HUDEP-2 (cell line): Measurements from ENCODE around the gene TWIST2.

Source experiments
- DNase-seq, 76 experiments: peaks; one replicate each; lab custom pipeline; 2025; ENCODE audit not compliant: unreplicated experiment in 76 of 76; lab: John Stamatoyannopoulos, UW

Gene TWIST2

DNA sequence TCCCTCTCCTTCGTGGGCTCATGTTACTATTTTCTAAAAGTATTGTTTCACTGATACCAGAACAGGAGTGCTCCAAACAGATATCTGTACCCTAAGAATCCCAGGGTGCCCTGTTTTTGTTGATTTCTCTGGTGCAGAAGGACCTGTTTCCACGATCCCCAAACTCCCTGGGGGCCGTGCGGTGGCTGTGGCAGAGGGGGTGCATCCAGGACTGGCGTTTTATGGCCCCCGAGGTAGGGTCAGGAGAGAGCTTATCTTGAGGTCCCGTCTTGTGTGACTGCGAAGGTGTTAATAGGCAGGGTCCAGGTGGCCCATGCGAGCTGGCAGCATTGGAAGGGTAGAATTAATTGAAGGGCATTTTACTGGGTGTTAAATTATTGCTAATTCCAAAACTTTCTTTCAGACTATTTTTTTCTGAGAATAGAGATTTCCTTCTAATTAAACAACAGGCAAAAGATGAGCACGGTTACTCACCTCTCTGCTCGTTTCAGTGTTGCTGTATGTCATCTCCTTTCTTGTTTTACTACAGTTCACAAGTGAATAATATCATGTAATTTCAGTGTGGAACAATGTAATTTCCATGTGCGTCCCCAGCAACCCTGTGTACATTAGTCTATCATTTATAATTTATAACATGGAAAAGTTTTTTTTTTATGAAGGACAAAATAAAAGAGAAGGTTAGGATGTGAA is 8.2 kb downstream of the TWIST2 start:
- DNase-seq, result no peak

DNA sequence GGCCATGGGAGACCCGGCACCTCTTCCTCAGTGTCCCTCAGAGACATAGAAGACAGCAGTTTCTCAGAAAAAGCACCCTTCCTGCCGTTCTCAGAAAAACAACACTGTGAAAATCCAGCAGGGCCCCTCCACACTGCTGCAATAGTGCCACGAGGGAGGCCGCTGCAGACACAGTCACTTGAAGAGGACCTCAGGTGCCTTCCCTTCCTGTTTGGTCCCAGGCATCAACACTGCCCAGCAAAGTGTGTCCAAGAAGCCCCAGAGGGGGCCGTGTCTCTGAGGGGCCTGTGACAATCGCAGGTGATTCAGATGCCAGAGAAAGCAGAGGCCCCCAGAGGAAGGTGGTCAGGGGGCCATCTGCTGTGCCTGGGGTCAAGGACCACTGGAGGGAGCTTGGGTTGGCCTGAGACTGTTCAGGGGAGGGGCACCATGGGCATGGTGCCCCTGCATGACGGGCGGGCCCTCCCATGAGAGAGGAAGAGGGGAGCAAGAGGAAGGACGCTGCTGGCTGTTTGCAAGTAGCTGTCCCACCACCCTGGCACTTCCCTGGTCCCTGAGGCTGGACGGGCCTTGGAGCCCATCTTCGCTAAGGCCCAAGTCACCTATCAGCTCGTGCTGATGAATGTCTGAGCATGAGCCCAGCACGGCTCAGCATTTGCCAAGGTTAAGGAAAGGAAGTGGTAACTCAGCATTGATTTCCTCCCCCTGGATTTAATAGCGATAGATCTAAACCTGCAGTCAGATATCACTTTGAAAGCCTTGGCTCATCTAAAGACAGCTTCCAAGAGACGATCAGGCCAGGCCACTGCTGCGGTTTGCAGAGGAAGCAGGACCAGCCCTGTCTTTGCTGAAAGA is 9.1 kb downstream of the TWIST2 start:
- no peak for DNase-seq

DNA sequence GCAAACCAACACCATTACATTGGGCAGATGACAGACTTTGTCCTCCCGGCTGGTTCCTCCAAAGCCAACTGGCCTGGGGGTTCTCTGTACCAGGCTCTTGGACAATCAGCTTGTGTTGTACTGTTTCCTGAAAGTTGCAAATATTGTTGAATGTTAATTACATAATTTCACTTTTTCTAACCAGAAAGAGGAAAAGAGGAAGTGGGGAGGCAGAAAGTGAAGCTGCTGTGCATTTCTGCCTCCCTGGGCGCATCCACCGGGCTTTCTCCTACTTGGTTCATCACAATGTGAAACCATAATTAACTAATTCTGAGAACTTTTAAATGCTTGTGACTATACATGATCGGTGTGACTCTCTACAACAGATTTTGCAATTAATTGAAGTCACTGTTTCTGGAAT is 10.1 kb downstream of the TWIST2 start:
- DNase-seq, result no peak

DNA sequence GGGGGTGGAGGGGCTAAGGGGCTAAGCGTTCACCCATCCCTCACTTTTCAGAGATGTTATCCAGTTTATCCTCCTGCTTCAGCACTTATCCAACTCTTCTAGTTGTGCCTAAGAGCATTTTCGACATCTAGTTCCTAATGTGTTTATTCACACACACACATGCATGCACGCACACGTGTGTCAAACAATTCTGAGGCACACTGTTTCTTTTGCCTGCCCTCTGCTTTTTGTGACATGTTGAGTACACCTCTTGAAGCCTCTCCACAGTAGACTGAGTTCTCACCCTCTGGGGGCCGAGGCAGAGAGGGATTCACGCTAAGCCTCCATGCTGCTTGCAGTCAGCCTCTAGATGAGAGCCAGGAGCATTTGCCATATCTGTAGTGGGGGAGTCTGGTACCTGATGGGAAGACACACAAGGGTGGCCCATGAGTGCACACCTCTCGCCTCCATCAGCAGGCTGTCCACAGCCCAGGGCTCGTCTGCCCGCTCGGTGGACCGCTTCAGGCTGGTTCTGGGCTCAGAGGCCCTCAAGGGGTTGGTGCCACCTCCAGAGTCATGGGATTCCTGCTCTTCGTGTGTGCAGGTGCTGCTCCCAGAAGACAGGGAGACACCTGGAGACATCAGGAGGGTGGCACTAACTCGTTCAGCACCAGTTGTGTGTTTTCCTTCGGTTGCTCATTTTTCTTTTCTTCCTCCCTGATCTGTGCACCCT is 11.9 kb downstream of the TWIST2 start:
- no peak for DNase-seq

DNA sequence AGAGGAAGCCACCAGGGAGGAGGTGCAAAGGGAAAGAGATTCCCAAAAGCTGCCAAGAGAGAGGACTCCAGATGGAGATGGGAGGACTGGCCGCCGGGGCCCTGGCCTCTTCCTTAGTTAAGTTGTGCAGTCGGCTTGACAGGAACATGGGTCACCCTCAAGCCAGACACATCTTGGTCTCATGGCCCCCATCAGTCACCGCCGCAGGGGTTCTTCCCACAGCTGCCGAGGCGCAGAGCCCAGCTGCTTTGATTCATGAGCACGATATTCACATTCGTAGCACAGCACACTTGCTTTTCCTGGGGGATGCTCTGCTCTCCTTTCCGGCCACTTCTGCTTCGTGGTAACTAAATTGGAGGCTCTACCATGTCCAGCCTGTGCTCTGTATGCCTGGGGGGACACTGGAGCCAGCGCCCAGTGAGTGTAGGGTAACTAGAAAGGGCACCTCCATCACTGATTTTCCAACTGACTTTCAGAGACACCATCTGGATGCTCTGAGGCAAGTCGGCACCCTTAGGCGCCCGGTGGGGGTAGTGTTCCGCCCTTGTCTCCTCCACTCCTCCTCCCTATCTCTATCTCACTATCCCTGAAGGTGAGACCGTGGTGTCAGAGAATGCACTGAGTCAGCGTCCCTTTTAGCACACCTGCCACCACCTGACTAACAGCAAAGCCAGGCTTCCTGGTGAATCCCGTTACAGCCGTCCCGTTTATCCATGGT is 13.3 kb downstream of the TWIST2 start:
- DNase-seq, result no peak

DNA sequence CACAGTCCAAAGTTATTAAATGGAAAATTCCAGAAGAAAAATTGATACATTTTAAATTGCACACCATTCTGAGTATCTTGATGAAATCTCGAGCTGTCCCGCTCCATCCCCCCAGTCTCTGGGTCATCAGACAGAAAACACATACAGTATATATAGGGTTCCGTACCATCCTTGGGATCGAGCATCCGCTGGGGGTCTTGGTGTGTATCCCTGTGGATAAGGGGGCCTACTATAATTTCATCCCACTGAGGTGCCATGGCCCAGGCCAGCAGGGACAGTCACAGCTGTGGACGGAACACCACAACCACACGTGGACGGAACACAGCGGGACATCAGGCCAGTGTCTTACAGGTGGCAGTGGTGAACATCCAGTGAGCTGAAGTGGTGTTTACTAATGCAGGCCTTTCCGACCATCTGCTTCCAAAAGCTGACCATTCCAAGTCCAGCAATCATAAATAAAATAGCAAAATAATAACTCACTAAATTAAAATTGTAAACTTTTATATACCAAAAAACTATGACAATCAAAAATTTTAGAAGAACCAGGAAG is 14.0 kb downstream of the TWIST2 start:
- DNase-seq, result no peak

DNA sequence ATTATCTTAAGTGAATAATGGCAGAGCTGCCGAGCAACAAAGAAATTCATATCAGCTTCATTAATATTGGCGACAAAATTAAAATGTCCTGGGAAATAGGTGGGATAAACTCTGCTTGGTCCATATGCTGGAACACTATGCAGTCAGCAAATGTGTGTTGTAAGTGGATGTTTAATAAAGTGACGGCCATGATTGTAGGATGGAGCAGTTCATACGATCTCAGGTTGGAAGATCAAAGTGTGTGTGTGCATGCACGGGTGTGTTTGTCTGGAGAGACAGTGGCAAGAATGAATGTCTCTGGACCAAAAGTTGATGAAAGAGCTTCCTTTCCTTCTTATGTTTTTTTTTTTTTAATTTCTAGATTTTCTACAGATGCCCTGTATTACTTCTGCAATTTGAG is 14.8 kb downstream of the TWIST2 start:
- DNase-seq, result no peak

DNA sequence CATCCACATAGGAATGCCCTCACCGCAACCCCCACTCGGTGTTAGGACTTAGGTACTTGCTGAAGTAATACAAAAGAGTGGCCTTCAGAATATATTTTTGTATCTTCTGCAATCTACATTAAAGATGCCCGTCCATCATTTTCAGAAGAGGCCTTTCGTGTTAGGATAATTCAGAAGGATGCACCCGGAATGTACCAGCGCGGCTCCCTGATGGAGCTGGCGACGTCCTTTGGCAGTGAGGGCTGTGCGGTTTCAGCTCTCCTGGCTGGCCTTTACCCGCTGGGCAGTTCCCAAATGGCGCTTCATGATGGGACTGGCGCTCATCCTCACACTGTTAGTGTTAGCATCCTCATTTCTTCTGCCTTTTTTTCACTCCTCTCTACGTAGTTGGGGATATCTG is 15.3 kb downstream of the TWIST2 start:
- DNase-seq, result no peak

DNA sequence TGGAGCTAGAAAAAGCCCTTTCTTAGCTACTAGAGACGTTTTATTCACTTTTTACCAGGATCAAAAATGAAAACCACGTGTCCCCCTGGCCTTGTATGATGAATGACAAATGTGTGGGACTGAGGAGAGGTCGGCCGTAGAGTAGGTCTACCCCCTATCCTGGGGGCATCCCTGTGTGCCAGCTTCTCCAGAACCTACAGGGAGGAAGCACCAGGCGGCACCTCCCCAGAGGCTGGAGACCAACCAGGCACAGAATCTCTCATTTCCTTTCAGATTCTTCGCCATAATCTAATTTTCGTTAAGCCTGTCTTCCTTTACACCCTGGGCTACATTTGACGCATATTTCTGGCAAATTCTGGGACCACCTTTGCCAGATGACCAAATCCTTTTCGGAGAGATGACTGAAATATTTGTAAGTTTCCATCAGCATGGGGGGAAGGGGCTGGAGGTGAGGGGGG is 15.9 kb downstream of the TWIST2 start:
- no peak for DNase-seq

DNA sequence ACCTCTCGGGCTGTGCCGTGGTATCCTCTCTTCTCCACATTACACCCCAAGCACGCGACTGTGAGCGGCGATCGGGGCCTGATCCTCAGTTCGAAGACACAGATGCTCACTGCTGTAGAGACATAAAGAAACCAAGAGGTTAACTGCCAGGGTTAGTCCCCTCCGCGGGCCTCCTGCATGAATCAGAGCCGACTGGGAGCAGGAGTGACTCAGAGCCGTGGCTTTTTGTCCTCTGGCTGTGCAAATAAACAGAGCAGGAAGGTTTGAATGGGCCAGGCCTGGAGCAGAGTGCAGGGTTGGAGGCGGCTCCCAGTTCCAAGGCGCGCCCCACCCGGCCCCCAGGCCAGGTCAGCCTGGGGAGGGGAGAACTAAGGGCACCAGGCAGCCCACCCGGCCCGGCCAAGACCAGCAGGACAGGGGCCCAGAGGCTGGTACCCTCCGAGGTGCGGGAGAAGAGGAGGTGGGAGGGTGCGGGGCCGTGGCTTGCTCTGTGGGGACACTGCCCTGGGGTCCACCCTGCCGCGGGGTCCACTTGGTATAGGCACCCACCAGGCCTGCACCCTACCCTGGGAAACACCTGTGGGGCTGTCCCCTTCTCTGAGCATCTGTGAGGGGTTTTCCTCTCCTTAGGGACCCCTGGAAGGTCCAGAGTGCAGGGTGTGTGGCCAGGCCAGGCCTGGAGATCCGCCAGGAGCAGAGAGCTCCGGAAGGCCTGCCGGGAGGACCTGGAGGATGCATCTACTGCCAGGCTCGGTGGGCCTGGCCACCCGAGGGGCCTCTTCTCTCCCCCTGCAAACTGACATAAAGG is 16.5 kb downstream of the TWIST2 start:
- no peak for DNase-seq

DNA sequence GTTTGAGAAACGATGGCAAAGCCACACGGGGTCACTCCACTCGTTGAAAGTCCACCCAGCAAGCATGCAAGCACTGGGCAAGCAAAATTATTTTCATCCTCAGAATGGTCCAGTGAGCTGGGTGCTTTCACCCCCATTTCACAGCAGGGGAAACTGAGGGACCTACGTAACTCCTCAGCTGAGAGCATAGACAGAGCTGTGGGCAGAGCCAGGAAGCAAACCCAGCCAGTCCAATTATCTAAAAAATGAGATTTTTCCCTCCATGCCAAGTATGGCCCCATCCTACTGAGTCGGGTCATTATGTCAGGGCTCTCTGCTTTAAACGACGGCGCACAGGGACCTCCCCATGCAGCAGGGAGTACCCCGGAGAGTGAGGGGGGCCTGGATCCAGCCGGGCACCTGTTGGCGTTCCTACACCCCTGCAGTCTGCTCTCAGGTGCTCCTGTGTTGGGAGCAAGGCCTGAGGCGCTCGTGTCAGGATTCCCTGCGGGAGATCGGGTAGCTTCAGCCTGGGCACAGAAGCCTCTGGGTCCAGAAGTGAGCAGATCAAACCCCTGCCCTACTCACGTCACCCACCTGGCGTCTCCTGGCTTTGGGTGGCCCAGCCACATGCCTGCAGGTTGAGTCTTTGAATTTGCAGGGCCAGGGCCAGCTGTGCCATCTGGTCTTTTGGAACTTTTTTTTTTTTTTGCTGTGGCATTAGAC is 17.3 kb downstream of the TWIST2 start:
- DNase-seq, result no peak

DNA sequence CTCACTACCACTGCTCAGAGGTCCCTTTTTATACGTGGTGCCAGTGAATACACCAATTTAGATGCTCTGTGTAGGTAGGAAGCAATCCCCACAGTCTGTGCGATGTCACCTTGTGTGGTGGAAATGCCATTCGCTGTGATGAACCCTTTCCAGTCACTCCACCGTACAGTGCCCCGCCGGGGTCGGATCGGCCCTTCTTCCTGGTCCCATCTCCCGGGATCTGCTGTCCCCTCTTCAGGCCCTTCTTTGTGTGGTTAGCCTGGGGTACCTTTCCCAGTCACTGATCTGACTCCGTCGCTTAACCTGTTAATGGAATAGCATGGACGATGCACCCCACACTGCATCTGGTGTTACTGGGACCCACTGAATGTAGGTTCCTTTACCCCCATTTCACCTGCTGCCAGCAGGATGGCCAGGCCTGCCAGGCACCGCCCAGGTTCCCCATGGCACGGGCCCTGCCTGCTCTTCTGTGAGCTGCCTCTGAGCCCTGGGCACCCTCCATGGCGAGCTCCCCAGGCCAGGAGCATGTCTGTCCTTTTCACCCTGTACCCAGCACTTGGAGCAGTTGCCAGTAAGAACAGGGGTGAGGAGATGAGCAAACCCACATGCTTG is 18.0 kb downstream of the TWIST2 start:
- DNase-seq, result no peak

DNA sequence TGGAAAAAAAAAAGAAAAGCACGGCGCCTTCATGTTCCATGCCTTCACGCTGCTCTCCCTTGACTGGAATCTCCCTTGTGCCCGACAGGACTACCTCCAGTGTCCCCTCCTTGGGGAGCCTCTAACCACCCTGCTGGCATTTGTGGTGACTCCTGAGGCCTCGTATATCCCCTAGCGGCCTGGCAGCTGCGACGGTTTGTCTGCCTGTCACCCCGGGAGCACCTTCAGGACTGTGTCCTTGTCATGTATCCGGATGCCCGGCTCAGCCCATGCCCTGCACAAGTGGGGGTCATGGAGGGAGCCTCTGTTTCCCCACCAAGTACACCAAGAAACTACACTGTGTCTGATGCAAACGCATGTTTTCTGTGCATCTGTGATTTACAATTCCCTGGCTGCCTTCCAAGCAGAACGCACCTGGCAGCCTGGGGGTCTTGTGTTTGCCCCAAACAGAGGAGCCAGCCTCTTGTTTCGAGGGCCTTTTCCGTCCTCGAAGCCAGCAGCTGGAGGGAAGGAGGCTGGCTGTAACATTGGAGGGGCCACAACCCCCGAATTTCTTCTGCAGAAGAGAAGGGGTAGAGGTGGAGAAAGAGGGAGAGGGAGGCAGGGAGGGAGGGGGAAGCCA is 18.9 kb downstream of the TWIST2 start:
- no peak for DNase-seq

DNA sequence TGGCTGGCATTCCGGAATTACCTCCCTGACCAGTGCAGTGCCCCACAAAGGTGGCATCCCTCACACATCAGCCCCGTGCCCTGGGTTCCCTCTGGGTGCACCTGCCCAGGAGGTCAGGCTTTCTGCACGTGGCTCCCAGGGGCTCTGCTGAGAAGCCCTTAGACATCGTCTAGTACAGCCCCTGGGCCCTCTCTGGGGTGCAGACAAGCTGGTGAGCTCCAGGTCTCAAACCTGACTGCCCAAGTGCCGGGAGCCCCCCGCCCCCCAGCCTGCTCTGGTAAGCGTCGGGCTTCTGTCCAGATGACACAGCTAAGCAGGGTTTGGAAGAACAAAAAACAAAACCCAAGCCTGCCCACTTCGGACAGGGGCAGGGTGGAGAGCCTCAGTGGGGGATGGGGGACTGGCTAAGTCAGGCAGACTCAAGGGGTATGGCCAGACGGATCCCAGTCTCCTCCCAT is 20.2 kb downstream of the TWIST2 start:
- no peak for DNase-seq

DNA sequence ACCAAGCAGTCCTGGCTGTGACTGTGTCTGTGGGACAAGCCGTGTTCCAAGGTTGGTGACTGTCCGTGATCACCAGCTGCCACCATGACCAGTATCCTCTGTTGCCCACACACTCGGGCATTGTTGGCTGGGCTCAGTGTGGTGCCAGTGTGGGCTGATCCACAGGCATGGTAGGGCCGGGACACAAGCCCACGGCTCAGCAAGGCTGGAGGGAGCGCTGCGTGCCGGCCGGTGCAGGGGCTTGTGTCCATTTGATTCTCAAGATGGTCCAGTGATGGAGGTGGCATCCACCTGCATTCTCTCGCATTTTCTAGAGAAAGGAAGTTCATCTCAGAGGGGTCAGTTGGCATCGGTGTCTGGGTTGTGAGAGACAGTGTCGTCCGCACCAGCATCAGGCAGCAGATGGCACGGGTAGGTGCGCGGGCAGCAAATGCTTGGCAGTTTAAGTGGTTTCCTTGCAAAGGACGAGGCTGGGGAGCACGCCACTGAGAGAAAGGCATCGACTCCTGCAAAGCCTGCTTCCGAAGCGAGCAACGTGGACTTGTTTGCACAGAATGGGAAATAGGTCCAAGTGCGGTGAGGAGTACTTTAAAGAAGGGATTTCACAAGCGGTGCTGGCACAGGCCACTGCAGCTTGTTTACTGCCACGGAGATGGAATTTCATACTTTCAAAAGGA is 20.9 kb downstream of the TWIST2 start:
- DNase-seq, result no peak

DNA sequence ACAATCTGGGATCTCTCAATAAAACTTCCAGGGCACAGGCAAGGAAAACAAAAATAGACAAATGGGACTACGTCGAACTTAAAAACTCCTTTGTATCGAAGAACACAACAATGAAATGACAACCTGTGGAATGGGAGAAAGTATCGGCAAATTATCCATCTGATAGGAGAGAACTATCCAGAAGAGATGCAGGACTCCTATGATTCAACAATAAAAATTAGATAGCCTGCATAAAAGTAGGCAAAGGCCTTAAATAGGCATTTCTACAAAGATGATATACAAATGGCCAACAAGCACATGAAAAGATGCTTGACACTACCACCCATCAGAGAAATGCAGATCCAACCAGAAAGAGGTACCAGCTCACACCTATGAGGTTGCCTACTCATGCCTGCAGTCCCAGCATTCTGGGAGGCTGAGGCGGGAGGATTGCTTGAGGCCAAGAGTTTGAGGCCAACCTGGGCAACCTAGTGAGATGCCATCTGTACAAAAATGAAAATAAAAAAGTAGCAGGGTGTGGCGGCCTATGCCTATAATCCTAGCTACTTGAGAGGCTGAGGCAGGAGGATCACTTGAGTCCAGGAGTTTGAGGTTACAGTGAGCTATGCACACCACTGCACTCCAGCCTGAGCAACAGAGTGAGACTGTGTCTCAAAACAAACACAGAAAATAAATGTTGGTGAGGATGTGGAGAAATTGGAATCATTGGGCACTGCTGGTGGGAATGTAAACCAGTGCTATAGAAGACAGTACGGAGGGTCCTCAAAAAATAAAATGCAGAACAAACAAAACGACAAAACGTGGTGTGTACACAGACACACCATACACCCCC is 21.6 kb downstream of the TWIST2 start:
- no peak for DNase-seq

DNA sequence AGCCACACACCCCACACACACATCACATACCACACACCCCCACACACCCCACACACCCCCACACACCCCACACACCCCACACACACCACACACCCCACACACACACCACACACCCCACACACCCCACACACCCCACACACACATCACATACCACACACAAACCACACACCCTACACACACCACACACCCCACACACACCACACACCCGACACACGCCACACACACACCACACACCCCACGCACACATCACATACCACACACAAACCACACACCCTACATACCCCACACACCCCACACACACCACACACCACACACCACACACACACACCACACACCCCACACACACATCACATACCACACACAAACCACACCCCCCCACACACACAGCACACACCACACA is 22.4 kb downstream of the TWIST2 start:
- no peak for DNase-seq
